ENCODE data around the gene EXOC3L4.

The EXOC3L4 gene

DNA sequence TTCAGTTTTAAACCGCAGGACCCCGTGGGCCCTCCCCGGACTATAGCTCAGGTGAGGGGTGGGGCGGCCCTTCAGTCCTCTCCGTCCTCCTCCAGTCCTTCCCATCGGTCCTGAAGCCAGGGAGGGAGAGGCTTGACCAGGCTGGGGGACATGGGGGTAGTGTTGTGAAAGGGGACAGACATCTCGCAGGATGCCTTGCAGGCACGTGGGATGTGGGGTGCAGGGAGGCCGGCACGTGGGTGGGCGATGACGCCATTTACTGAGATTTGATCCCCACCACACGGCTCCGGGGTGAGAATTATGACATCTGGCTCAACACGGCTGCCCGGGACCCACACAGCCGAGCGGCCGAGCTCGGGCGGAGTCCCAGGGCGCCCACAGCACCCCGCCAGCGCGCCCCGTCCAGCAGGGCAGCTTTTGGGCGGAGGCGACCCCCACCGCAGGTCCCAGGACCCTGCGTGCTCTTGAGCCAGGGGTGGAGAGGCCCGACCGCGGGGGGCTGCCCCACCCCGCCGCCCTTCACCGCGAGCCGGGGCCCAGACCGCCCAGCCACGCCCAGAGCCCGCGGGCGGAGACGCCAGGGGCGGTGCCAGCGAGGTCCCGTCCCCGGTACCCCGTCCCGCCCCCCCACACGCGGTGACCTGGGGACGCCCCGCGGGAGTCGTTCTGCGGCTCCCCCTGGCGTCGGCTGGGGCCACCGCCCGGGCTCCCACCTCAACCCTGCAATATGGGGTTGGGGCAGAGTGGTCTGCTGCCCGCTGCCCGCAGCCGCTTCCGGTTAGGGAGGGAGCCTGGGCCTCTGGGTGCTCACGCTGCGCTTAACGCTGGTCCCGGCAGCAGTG is 3.3 kb upstream of the EXOC3L4 start:
- peak; percentile 69 to 72 for DNase-seq (ENCODE audit: low read depth in 2 of 2)

DNA sequence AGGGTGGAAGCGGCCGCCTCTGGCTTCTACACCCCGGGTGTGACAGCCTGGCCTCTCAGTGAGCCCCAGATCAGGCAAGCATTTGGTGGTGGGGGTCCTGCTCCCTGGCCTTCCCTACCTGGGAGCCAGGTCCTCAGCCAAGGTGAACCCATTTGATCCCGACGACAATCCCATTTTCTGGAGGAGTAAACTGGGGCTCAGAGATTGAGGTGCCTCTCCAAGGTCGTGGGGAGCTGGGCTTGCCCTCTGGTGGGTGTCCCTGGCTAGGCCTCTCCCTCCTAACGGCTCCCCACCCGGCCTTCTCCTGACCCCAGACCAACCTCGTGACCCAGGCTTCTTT is 2.7 kb upstream of the EXOC3L4 start:
- no peak for DNase-seq (ENCODE audit: low read depth in 2 of 2)

DNA sequence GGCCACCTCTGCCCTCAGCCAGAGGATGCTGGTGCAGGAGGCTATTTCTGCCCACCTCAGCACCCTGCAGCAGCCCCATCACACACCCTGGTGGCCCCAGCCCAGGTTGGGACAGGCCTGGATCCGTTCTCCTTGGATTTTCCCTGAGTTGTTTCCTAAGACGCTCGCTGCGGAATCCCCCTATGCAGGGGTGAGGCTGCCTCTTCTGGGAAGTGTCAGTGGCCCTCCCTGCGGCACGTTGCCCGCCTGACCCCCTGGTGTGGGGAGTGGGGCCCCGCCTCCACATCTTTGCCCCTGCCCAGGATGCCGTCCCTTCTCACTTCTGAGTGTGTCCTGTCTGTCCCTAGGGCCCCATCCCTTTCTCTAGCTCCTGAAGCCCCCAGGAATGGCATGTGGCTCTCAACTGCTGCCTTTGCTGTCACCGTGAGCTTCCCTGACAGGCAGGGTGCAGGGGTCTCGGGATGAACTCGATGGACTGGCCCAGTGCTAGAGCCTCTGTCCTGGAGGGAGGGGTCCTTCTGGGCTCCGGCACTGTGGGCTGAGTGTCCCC is 594 bp upstream of the EXOC3L4 start:
- DNase-seq (ENCODE audit: low read depth in 2 of 2) = no peak

DNA sequence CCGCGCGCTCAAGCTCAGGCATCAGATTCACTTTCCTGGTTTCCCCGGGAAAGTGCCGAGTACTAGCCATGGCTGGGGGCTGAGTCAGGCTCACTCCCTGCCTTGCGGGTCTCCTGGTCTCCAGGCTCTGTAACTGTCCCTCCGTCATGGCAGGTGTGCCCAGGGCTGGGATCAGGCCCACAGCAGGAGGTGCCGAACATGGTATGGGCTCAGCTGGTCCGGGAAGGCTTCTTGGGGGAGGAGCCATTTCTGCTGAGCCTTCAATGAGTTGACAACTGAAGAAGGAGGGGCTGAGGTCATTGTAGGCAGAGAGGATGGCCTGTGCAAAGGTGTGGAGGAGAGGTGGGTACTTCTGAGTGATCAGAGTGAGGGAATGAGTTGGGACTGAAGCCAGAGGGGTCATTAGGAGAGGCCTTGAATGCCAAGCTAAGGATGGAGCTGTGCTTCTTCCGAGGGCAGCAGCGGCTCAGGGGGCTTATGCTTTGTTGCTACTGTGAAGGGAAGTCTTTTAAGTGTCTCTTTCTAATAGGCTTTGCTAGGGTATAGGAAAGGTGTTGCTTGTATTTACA is 769 bp downstream of the EXOC3L4 start:
- no peak for DNase-seq (ENCODE audit: low read depth in 2 of 2)

DNA sequence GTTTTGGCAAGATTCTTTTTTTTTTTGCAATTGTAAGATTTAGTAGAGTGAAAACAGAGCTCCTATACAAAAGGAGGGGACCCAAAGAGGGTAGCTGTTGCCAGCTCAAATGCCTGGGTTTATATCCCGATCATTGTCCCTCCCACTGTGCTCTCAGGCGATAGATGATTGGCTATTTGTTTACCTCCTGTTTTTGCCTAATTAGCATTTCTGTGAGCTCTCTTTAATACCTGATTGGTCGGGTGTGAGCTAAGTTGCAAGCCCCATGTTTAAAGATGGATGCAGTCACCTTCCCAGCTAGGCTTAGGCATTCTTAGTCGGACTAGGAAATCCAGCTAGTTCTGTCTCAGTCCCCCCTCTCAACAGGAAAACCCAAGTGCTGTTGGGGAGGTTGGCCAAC is 1.9 kb downstream of the EXOC3L4 start:
- no peak for DNase-seq (ENCODE audit: low read depth in 2 of 2)

DNA sequence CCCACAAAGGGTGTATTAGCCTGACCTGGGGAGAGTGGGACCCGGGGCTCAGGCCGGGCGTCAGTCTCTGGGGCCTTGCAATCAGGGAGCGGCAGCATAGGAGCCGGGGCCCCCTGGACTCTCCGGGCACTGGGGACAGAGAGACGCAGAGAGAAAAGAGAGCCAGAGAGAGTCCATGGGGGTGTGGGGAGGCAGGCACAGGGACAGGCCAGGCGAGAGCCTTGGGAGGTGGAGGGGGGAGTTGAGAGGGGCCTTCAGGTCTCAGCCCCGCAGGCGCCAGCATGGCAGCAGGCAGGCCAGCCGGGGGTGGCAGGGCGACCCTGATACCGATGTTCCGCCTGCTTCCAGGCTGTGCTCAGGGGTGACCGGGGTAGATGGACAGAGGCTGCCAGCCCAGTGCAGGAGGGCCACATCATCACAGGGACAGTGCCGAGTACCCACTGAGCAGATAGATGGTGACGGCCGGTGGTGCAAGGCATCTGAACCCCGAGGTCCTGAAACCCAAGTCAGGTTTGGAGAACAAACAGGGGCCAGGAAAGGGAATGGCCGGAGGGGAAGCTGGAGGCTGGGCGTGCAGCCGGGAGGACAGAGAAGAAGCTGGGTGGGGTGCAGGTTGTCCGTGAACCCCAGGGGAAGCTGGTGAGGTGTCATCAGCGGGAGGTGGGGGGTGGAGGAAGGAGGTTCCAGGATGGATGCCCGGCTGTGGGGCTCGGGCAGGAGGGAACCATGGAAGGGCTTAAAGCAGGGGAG is 2.9 kb downstream of the EXOC3L4 start:
- DNase-seq (ENCODE audit: low read depth in 2 of 2) = no peak

DNA sequence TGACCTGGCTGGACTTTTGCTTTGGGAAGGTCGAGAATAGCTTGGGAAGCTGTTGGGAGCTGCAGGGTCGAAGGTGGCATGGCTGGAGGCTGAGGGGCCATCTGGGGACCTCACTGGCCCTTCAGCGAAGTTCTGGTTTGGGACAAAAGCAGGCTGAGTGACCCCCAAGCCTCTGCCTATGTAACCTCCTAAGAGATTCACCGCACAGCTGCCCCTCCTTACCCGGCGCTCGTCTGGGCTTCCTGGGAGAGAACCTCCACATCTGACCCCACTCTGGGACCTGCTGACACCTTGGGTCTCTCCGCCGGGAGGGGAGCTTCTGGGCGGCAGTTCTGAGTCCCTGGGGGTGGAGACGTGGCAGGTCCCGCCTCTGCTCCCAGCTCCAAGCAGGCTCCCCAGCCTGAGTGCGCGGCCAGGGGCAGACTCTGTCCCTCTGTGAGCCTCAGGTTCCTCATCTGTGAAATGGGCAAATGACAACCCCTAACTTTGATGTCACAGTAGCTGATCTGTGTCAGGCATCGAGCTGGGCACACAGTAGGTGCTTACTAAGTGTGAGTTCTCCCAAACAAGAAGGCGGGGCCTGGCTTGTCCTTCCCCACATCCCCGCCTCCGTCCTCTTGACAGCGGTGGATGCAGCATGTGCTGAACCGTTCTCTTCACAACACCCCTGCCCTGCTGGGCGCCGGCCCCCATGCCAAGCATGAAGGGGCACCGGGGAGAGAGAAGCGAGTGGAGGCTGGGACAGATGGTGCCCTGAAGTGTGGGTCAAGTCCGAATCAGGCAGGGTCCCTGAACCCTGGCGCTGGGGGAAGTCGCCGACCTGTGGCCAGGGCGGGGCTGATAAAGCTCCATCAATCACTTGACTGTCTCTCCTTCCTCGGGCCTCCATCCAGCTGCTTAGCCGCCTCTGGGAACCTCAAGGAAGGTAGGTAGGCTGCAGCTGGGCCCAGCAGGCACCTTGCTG is 3.8 kb downstream of the EXOC3L4 start:
- DNase-seq (ENCODE audit: low read depth in 2 of 2) = no peak

DNA sequence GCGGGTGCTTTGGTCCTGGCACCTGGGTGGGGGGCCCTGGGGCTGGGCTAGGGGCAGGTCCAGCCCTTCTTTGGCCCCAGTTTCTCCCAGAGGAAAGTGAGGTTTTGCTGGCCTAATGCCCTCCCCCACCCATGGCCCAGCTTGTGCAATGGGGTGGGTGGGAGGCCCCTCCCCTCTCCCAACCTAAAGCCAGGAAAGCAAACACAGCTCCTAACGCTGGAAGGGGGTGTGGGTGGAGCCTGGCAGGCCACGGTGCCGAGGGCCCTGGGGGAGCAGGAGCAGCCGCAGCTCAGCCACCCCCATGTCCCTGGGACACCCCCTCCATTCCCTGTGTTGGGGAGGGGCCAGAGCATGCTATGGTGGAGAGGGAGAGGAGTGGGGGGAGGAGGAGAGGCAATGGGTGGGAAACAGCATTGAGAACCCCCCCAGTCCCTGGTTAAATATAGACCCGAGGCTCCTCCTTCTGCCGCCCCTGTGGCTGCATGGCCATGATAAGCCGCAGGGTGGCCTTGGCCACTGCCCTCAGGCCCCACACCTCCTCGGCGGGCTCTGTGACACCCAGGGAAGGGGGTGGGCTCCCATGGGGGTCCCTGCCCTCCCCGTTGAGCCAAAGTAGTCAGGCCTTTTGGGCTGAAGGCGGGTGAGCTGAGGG is 4.7 kb downstream of the EXOC3L4 start:
- no peak for DNase-seq (ENCODE audit: low read depth in 2 of 2)

DNA sequence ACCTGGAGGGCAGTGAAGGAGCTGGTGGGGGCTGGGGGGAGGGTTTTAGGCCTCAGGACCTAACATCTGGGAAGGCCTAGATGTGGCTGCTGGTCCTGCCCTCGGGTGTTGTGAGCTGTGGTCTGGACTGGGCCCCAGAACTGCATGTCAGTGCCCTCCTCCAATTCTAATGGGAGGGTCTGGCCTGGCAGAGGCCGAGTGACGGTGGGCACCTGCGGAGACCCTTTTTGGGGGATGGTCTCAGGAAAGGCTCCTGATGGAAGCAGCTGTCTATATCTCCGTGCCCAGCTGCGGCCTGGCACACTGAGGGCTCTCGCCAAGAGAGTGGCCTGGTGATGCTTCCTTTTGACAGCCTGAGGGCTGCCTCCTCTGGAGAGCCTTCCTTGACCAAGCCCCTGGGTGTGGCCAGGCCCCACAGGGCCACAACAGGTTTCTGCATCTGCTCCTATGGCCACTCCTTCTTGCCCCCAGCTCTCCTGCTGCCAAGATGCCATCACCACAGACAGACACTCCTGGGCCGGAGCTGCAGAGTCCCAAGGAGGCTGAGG is 5.3 kb downstream of the EXOC3L4 start:
- DNase-seq (ENCODE audit: low read depth in 2 of 2) = no peak

DNA sequence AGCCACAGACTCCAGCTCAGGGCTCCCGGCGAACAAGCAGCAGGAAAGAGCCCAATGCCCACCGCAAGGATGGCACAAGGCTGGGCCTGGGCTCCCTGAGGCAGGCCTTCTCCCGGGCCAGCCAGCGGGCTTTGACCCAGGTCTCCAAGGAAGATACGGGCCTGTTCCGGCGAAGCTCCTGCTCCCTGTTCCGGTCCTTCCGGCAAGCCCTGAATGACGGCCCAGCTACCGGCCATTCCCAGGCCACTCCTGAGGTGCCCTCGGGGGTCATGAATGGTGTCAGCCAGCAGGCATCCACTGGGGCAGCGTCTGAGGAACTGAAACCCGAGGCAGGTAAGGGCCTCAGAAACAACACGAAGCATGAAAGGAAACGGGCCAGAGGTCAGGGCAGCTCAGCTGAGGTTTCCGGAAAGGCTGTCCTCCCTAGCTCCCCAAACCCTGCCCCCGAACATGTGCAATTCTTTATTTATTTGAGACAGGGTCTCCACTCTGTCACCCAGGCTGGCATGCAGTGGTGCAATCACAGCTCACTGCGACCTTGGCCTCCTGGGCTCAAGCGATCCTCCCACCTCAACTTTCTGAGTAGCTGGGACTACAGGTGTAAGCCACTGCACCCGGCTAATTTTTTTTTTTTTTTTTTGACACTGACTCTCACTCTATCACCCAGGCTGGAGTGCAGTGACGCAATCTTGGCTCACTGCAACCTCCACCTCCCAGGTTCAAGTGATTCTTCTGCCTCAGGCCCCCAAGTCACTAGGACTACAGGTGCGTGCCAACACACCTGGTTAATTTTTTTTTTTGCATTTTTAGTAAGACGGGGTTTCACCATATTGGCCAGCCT is 6.0 kb downstream of the EXOC3L4 start:
- no peak for DNase-seq (ENCODE audit: low read depth in 2 of 2)

DNA sequence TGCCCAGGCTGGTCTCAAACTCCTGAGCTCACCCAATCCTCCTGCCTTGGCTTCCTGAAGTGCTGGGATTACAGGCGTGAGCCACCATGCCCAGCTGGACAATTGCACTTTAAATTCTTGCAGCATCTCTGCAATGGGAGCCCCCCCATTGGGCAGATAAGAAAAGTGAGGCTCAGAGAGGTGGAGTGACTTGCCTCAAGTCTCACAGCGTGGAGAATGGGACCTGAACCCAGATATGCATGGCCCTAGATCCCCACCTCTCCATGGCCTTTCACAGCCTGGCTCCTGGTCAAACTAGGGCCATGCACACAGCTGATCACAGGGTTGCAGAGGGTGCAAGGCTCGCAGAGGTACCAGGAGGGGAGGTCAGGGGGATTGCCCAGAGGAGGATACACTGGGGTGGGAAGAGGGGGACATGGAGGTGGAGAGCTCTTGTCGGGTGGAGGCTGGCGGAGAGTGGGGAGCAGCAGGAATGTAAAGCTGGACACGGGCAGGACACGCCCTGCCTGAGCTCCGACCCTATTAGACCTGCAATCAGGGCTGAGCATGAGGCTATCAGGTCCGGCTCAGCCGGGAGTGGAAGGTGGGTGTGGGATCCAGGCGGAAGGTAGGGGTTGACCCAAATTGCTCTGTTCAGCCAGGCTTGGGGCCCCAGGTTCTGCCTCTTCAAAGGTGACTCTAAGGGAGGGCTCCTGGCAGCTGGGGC is 6.9 kb downstream of the EXOC3L4 start:
- no peak for DNase-seq (ENCODE audit: low read depth in 2 of 2)

GRCh38 chr14:103101963-103102688 is 7.6 kb downstream of the EXOC3L4 start:
- no peak for DNase-seq (ENCODE audit: low read depth in 2 of 2)

DNA sequence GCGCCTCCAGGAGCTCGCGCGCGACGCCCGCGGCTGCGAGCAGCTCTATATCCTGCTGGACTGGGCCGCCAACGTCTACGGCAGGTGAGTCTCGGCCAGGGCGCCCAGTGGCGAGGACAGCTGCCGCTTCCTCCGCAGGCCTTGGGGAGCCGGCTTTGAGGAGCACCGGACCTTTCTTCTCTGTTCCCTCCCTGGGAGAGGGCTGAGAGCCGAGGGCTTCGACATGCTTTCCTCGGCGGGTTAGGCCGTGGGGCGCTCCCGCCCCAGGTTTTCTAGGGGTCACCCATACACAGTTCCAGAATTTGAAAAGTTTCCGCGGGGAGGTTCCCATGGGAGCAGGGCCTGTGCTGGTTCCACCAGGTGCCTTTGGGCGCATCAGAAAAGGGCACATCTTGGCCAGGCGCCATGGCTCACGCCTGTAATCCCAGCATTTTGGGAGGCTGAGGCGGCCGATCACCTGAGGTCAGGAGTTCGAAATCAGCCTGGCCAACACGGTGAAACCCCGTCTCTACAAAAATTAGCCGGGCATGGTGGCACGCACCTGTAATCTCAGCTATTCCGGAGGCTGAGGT is 8.2 kb downstream of the EXOC3L4 start:
- DNase-seq (ENCODE audit: low read depth in 2 of 2) = no peak

- no peak for DNase-seq (ENCODE audit: low read depth in 2 of 2)
These were observed 9.2 kb downstream of the EXOC3L4 start for GRCh38 chr14:103103461-103104388.

DNA sequence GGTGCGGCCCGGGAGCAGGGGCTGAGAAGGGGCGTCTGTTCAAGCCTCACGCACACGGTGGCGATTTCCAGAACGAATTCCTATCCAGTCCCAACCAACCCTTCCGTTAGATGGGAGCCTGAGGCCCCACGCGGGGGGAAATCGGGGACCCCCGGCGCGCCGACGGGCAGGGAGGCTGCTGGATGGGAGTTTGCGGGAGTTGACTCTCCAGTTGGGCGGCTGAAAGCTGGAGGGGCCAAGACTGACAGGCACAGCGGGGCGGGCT is 9.8 kb downstream of the EXOC3L4 start:
- no peak for DNase-seq (ENCODE audit: low read depth in 2 of 2)

- DNase-seq (ENCODE audit: low read depth in 2 of 2) = peak; percentile 53 to 70
These were observed 10.3 kb downstream of the EXOC3L4 start for GRCh38 chr14:103104654-103105452.

Data from stimulated activated CD4-positive, alpha-beta T cell treated with anti-CD3 and anti-CD28 coated beads, Interleukin-4, amount 100 ng/mL, for 48 hours (primary cell).